Esophagus squamous epithelium (tissue), 4 donors: ENCODE results near the gene ALDH8A1.

ENCODE experiments used
- CTCF ChIP-seq, 6 experiments: fragments of 450-650 bp in 4 of 6; fragments of 200-600 bp in 2 of 6; sonication (generic) in 2 of 6; IDR thresholded peaks; one replicate each; pipeline ENCODE4 v1.5.1; 2016 to 2019; ENCODE audit warnings: antibody characterized with exemption in 6 of 6, mild to moderate bottlenecking in 4 of 6, moderate library complexity in 4 of 6
- POLR2A ChIP-seq, 4 donors: fragments of 450-650 bp; IDR thresholded peaks; one replicate each; pipeline ENCODE4 v1.6.1; 2017; ENCODE audit warnings: antibody characterized with exemption in 4 of 4, mild to moderate bottlenecking in 4 of 4, moderate library complexity in 3 of 4

- TF ChIP-seq CTCF (IDR thresholded peaks at IDR 0.05): no peak
- no peak for TF ChIP-seq POLR2A (IDR thresholded peaks at IDR 0.05)
Observed at GRCh38 chr6:134945045-134945444, 4.9 kb downstream of the ALDH8A1 start.
